HG02884 (cell line): ENCODE measurements around the gene CST9.
A peak's percentile ranks its signal among the peaks of the same experiment; 100 is the strongest.

ENCODE experiments used
- ATAC-seq: cut with Tn5 transposase; IDR thresholded peaks from one replicate; pipeline ENCODE4 v1.9.1; 2021; ENCODE audit warnings: mild to moderate bottlenecking, moderate library complexity; ENCODE audit not compliant: unreplicated experiment

CST9 gene, protein sequence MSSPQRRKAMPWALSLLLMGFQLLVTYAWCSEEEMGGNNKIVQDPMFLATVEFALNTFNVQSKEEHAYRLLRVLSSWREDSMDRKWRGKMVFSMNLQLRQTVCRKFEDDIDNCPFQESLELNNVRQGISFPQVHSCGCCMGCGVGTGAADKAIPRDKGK

DNA sequence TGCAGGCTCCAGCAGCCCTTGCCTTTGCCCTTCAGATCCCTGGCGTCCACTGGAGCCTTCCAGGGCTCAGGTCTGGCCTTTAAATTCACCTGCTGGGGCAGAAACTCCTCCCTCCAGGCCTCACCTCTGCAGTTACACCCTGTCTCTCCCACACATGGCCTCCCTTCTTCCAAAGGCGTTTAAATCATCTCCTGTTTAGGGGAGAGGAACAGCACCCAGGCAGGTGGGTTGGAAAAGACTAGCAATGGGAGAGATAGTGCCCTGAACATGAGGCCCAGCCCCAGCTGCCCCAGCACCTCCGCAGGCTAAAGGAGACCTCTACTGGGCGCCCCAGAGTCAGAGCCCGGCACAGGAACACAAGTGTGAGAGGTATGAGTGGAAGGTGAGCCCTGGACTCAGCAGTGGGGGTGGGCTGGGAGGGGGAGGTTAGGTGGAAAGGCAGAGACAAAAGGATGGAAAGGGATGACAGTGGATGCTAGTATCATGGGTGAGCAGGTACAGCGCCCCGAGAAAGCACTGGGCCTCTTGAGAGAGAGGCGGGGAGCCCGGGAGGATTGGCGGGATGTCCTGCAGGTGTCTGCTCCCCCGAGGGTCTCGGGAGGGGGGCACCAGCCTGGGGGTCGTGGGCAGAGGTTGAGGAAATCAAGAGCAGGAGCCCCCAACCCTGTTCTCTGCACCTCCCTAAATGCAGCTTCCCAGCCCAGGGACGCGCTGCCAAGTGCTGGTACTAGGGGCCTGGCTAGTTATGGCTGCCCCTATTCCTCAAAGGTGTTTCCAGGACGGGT lies at the start of gene CST9:
TSS of gene CST9 (minus strand) at position 51 of the 785 bp plus-strand sequence. CDS start 53 bp downstream, outside the sequence.
- ATAC-seq: no peak

DNA sequence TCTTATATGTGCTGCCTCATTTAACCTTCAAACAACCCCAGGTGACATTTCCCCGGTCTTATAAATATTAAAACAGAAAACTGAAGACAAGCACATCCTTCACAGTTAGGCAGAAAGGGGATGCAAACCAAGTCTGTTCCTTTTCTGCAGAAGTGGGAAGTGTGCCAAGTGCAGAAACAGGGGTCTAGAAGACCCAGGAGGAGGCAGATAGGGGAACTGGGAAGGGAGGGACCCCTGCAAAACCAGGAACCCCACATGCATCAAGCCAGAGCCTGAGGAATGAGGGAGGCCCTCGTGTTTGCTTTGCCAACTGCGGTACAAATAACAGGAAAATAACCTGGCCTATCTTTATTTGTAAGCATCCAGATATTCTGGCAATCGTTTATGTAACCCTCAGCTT lies 49.0 kb upstream of the CST9 start:
- no peak for ATAC-seq

DNA sequence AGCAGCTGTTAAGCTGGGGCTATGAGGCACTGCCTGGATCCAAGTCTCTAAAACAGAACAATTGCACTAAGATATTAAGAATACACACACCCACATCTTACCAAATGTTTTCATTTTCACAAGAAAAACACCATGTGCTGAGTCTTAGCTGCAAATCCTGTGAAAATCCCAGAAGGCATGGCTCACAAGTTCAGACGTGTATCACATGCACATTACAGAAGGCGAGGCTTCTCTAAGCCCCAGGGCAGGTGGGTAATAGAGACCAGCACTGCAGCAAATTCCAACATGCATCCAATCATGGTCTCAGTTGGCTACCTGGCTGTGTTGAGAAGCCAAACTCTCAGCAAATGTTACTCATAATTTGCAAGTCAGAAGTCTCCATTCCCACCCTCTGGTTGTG lies 48.3 kb upstream of the CST9 start:
- no peak for ATAC-seq

DNA sequence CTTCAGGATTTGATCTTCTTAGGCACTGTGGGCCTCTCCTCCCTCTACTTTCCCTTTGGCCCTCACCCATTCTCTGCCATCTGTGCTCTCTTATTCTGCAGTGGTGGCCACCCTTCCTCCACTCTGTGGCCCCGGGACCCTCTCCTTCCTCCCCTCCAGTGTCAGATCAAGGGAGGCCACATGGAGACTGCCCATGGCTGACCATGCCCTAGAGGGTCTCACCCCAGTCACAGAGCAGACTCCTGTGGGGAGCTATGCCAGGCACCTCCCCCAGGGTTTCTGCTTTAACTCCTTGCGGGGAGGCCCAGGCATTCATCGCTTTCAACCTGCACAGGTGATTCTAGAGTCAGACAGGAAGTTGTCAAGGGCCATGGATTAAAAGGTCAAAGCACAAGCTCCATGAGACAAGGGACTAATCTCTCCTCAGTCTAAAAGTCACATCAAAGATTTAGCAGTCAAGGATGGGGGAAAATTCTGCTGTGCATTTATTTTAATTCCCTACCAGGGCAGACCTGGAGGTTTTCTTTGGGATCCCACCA lies 47.8 kb upstream of the CST9 start:
- no peak for ATAC-seq

DNA sequence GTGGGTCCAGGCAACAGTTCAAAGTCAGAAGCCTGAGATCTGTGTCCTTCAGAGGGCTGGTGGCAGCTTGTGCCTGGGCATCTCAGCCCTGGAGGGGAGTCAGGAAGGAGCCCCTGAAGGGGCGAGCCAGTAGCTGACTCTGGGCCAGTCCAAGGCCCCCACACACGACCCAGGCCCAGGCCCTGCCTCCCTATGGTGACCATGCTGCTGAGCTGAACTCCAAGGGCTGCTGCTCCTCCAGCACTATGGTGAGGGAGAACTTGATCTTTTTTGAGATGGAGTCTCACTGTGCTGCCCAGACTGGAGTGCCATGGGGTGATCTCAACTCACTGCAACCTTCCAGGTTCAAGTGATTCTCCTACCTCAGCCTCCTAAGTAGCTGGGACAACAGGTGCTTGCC lies 47.2 kb upstream of the CST9 start:
- ATAC-seq: no peak

GRCh38 chr20:23652371-23652770 lies 46.7 kb upstream of the CST9 start:
- ATAC-seq: no peak

- ATAC-seq: no peak
Observed at GRCh38 chr20:23651117-23651516, 45.4 kb upstream of the CST9 start.

DNA sequence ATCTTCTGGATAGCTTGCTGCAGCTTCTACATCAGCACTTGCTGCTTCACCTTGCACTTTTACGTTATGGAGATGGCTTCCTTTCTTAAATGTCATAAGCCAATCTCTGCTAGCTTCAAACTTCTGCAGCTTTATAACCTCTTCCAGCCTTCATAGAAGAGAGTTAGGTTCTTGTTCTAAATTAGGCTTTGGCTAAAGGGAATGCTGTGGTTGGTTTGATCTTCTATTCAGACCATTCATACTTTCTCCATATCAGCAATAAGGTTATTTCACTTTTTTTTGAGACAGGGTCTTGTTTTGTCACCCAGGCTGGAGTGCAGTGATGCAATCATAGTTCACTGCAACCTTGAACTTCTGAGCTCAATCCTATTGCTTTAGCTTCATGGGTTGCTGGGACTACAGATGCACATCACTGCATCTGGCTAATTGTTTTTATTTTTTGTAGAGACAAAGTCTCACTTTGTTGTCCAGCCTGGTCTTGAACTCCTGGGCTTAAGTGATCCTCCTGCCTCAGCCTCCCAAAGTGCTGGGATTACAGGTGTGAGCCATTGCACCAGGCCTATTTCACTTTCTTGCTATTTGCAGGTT lies 44.2 kb upstream of the CST9 start:
- no peak for ATAC-seq

- no peak for ATAC-seq
Observed at GRCh38 chr20:23649242-23649641, 43.5 kb upstream of the CST9 start.

- no peak for ATAC-seq
Observed at GRCh38 chr20:23647346-23647745, 41.6 kb upstream of the CST9 start.

GRCh38 chr20:23646106-23646873 lies 40.6 kb upstream of the CST9 start:
- ATAC-seq: no peak

GRCh38 chr20:23645575-23645974 lies 39.9 kb upstream of the CST9 start:
- ATAC-seq: peak; percentile 44

DNA sequence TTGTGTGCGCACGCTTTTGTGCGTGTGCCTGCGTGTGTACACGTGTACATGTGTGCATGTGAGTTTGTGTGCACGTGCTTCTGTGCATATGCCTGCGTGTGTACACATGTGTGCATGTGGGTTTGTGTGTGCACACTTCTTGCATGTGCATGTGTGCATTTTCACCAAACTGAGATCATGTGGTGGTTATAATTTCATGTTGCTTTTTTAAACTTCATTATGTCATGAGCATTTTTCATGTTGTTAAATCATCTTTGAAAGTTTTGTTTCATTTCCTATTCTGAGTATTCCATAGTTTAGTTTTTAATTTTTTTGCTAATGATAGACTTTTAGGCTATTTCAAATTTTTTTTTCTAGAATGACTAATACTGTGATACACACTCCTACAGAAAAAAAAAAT lies 38.4 kb upstream of the CST9 start:
- ATAC-seq: peak; percentile 43

GRCh38 chr20:23643659-23644058 lies 37.9 kb upstream of the CST9 start:
- ATAC-seq: no peak

- no peak for ATAC-seq
Observed at GRCh38 chr20:23641936-23642751, 36.4 kb upstream of the CST9 start.

DNA sequence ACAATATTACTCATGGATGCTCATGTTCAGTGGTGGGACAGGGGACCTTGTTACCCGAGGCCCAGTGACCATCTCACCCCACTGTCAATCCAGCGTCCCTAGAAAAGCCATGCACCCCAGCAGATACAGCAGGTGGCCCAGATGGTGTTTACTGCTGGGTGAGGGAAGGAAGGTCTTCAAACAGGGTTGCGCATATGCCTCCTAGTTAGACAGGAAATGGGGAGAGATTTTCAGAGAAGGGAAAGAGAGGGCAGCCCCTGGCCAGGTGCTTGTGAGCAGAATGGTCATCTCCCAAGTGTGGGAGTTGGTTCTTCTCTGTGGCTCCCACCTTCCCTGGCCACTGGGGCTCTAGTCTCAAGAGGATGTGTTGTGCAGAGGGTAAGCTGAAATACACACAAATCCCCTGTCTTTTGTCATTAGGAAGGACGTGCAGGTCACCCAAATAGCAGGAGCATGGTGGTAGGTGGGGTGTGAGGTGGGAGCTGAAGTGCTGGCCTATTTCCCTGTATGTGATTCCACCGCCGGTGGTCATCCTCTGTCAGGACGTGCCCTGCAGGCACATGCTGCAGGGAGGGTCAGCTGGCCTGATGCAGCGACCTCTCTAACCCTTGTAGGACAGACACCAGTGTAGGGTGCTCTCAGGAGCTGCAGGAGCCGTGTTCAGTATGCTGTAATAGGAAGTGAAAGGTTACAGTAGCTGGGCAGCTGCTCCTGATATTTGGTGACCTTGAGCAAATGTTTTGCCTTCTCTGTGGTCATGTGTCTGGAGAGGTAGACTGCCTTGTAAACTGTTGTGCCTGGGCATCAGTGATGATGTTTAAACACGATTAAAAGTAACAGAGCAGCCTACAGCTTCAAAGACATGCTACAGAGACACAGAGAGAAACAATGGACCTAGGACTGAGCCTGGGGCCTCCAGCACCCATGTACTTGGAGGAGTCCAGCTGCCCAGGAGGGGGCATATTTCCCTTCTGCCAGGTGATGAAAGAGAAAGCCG lies 35.3 kb upstream of the CST9 start:
- ATAC-seq: no peak

GRCh38 chr20:23640018-23640601 lies 34.4 kb upstream of the CST9 start:
- no peak for ATAC-seq

DNA sequence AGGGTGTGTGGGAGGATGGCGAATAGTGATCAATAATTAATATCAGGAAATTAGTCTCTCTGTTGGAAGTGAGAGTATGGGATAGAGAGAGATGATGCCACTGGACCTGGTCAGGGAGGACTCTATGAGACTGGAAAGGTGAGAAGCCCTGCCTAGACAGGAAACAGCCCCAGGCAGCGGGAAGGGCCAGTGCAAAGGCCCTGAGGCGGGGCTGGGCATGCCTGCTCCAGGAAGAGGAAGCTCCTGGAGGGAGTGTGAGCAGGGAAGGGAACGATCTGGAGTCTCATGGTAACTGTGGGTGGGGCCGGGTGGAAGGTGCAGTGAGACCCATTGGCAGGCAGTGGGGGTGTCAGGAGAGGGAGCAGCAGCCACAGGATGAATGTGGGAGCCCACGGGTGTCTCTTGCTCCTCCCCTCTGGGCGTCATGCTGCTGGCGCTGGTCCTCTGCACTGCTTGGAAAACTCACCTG lies 33.8 kb upstream of the CST9 start:
- ATAC-seq: no peak

DNA sequence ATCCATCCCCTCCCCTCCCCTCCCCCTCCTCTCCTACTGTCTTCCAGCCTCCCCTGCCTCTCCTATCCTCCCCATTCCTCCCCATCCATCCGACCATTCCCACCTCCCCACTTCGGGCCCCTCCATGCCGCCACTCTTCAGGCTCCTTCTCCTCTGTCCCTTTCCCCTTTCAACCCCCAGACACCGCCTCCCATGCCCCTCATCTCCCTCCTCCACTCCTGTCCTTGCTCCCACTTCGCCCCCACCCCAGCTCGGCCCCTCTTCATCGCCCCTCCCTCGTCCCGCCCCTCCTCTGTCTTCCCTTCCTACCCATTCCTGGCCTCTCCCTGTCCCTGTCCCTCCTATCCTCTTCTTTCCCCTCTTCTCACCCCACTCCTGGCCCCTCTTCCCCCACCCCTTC lies 32.6 kb upstream of the CST9 start:
- no peak for ATAC-seq
